MM.1S (cell line): ENCODE results near the gene ZCCHC2.

Experiments used
- DNase-seq: peaks from one replicate; pipeline ENCODE4 v3.0.0-alpha.2; 2015
- H2AFZ ChIP-seq: fragments of 300-600 bp; sonication (generic); 2 replicates; pipeline ENCODE4 v1.6.0; 2016; ENCODE audit warnings: antibody characterized with exemption, low read length
- H3F3A ChIP-seq: fragments of 300-600 bp; sonication (generic); 2 replicates; pipeline ENCODE4 v1.6.1; 2016; ENCODE audit warnings: mild to moderate bottlenecking, antibody characterized with exemption, low read length, moderate library complexity, mixed read lengths; ENCODE audit not compliant: insufficient read depth
- H3K27ac ChIP-seq: fragments of 300-600 bp; sonication (generic); 2 replicates; pipeline ENCODE4 v1.5.1; 2016; ENCODE audit warnings: mild to moderate bottlenecking, low read length
- H3K27me3 ChIP-seq: fragments of 300-600 bp; sonication (generic); replicated peaks from 2 replicates; pipeline ENCODE4 v1.6.0; 2016; ENCODE audit warnings: low read length; ENCODE audit not compliant: insufficient read depth
- H3K36me3 ChIP-seq: fragments of 300-600 bp; sonication (generic); replicated peaks from 2 replicates; pipeline ENCODE4 v1.6.1; 2016; ENCODE audit warnings: mild to moderate bottlenecking, low read length, mixed read lengths; ENCODE audit not compliant: insufficient read depth
- H3K4me1 ChIP-seq: fragments of 300-600 bp; sonication (generic); 2 replicates; pipeline ENCODE4 v1.6.1; 2016; ENCODE audit warnings: low read length, mixed read lengths
- H3K4me2 ChIP-seq: fragments of 300-600 bp; sonication (generic); 2 replicates; pipeline ENCODE4 v1.6.0; 2016; ENCODE audit warnings: low read depth, low read length
- H3K4me3 ChIP-seq: fragments of 300-600 bp; sonication (generic); 2 replicates; pipeline ENCODE4 v1.5.1; 2016; ENCODE audit warnings: low read length, mixed read lengths
- H3K79me2 ChIP-seq: fragments of 300-600 bp; sonication (generic); 2 replicates; pipeline ENCODE4 v1.6.1; 2016; ENCODE audit warnings: mixed run types, low read length, mixed read lengths
- H3K9ac ChIP-seq: fragments of 300-600 bp; sonication (generic); 2 replicates; pipeline ENCODE4 v1.6.1; 2016; ENCODE audit warnings: low read length, mixed read lengths
- H3K9me2 ChIP-seq: fragments of 300-600 bp; sonication (generic); replicated peaks from 2 replicates; pipeline ENCODE4 v1.6.1; 2016; ENCODE audit warnings: mild to moderate bottlenecking, low read length, mixed read lengths; ENCODE audit not compliant: insufficient read depth
- H3K9me3 ChIP-seq: fragments of 300-600 bp; sonication (generic); replicated peaks from 2 replicates; pipeline ENCODE4 v1.6.1; 2016; ENCODE audit warnings: mild to moderate bottlenecking, low read length, mixed read lengths; ENCODE audit not compliant: insufficient read depth
- H4K20me1 ChIP-seq: fragments of 300-600 bp; sonication (generic); 2 replicates; pipeline ENCODE4 v1.6.1; 2016; ENCODE audit warnings: mild to moderate bottlenecking, low read length, moderate library complexity, mixed read lengths; ENCODE audit not compliant: insufficient read depth
- CTCF ChIP-seq: fragments of 300-600 bp; sonication (generic); IDR thresholded peaks from 2 replicates; pipeline ENCODE4 v1.5.1; 2016; ENCODE audit warnings: antibody characterized with exemption, low read length, mixed read lengths
- EZH2 ChIP-seq: fragments of 300-600 bp; sonication (generic); optimal IDR thresholded peaks from 2 replicates; pipeline ENCODE3; 2017; ENCODE audit warnings: low read depth, mild to moderate bottlenecking, antibody characterized with exemption, low read length, mixed read lengths
- EZH2phosphoT487 ChIP-seq: fragments of 300-600 bp; sonication (generic); IDR thresholded peaks from 2 replicates; pipeline ENCODE4 v1.6.1; 2018; ENCODE audit warnings: antibody characterized with exemption, low read length

ZCCHC2 gene

GRCh38 chr18:62607708-62608428 is 85.0 kb downstream of the ZCCHC2 start:
- Histone ChIP-seq H2AFZ (no peak overlapping the region), H3K9ac (no peak overlapping the region), H3K9me2 (no peaks in the 10 kb centered on the region), H3K36me3 (no peaks in the 10 kb centered on the region), H3K4me1 (no peaks in the 10 kb centered on the region), H3K27me3 (no peaks in the 10 kb centered on the region), H3K27ac (no peak overlapping the region), H3K79me2 (no peaks in the 10 kb centered on the region), H4K20me1 (no peaks in the 10 kb centered on the region), H3K4me3 (no peak overlapping the region), H3K4me2 (no peak overlapping the region), H3F3A (no peaks in the 10 kb centered on the region), H3K9me3 (no peaks in the 10 kb centered on the region)
- no peak for TF ChIP-seq CTCF
- TF ChIP-seq EZH2 = no peak
- no peak for TF ChIP-seq EZH2phosphoT487
- DNase-seq = no peak

GRCh38 chr18:62609764-62610163 is 86.9 kb downstream of the ZCCHC2 start:
- Histone ChIP-seq H3K27me3 (no peaks in the 10 kb centered on the region), H3K4me1 (no peaks in the 10 kb centered on the region), H3K9me3 (no peaks in the 10 kb centered on the region), H3K36me3 (no peaks in the 10 kb centered on the region), H2AFZ (no peak overlapping the region), H3K9me2 (no peaks in the 10 kb centered on the region), H3F3A (no peaks in the 10 kb centered on the region), H3K4me3 (no peak overlapping the region), H3K27ac (no peak overlapping the region), H3K9ac (no peak overlapping the region), H3K4me2 (no peak overlapping the region), H4K20me1 (no peaks in the 10 kb centered on the region), H3K79me2 (no peaks in the 10 kb centered on the region)
- no peak for DNase-seq
- TF ChIP-seq CTCF = no peak

- Histone ChIP-seq H4K20me1 (no peaks in the 10 kb centered on the region), H3F3A (no peaks in the 10 kb centered on the region), H3K79me2 (no peaks in the 10 kb centered on the region), H3K36me3 (no peaks in the 10 kb centered on the region), H3K27me3 (no peaks in the 10 kb centered on the region), H3K9ac (no peak overlapping the region), H3K9me3 (no peaks in the 10 kb centered on the region), H3K9me2 (no peaks in the 10 kb centered on the region), H3K4me3 (no peak overlapping the region), H3K4me1 (no peaks in the 10 kb centered on the region), H3K4me2 (no peak overlapping the region), H2AFZ (no peak overlapping the region), H3K27ac (no peak overlapping the region)
- DNase-seq = no peak
- TF ChIP-seq CTCF (no peak), EZH2 (no peak), EZH2phosphoT487 (no peak)
Observed at GRCh38 chr18:62610351-62610700, 87.5 kb downstream of the ZCCHC2 start.
